Spleen (tissue), 11 donors: ENCODE data around the gene RMI1. TPM values are rescaled to one million over a fixed set of nuclear protein-coding genes. Genes with fewer than 3 reads are reported as not detected.

Experiments used
- DNase-seq: peaks from one replicate; pipeline ENCODE4 v3.0.0-alpha.2; 2020
- H3K27ac ChIP-seq, 8 donors: fragments of 200-600 bp; sonication (generic) in 7 of 8; 1 replicate in 4 of 8; 2 replicates in 4 of 8; pipeline versions ENCODE4 v1.5.0 to v1.8.0; 2016 to 2021; ENCODE audit warnings: inconsistent platforms in 4 of 8, mild to moderate bottlenecking in 4 of 8, moderate library complexity in 1 of 8
- H3K27me3 ChIP-seq, 7 donors: fragments of 200-600 bp; sonication (generic) in 6 of 7; replicated peaks in 1 of 7; 1 replicate in 4 of 7; 2 replicates in 3 of 7; pipeline versions ENCODE4 v1.5.0 to v1.8.0; 2016 to 2021; ENCODE audit warnings: inconsistent platforms in 3 of 7, mild to moderate bottlenecking in 1 of 7
- H3K36me3 ChIP-seq, 6 donors: fragments of 200-600 bp; sonication (generic) in 5 of 6; 1 replicate in 4 of 6; 2 replicates in 2 of 6; pipeline versions ENCODE4 v1.5.0 to v1.8.0; 2016 to 2021; ENCODE audit warnings: inconsistent platforms in 2 of 6
- H3K4me1 ChIP-seq, 6 donors: fragments of 200-600 bp; sonication (generic) in 5 of 6; 1 replicate in 3 of 6; 2 replicates in 3 of 6; pipeline versions ENCODE4 v1.5.0 to v1.8.0; 2016 to 2021; ENCODE audit warnings: inconsistent platforms in 3 of 6
- H3K4me3 ChIP-seq, 8 donors: fragments of 200-600 bp; sonication (generic) in 7 of 8; 1 replicate in 4 of 8; 2 replicates in 4 of 8; pipeline versions ENCODE4 v1.5.0 to v1.8.0; 2016 to 2021; ENCODE audit warnings: inconsistent platforms in 4 of 8, mild to moderate bottlenecking in 4 of 8, moderate library complexity in 2 of 8
- H3K9me3 ChIP-seq, 8 donors: fragments of 200-600 bp; sonication (generic) in 7 of 8; 1 replicate in 4 of 8; 2 replicates in 4 of 8; pipeline versions ENCODE4 v1.5.0 to v1.8.0; 2016 to 2021; ENCODE audit warnings: inconsistent platforms in 4 of 8
- POLR2A ChIP-seq, 3 donors: fragments of 450-650 bp; IDR thresholded peaks; one replicate each; pipeline ENCODE4 v1.5.1; 2017; ENCODE audit warnings: antibody characterized with exemption in 3 of 3, mild to moderate bottlenecking in 1 of 3
- POLR2AphosphoS5 ChIP-seq, 3 donors: sonication (generic); formaldehyde crosslinking; IDR thresholded peaks; one replicate each; pipeline ENCODE4 v1.5.1; 2017; ENCODE audit warnings: antibody characterized with exemption in 3 of 3
- whole genome bisulfite sequencing, 5 donors: extraction: QIAGEN DNeasy Blood & Tissue Kit in 3 of 5; methylation state at CpG; one replicate each; pipeline versions ENCODE4 v1.1.5 to v1.1.7; 2013 to 2018; 5-methylcytosine and 5-hydroxymethylcytosine counted together
- intact Hi-C: fragments of 100-400 bp; cut with DNase I; formaldehyde crosslinking; loops from one replicate; pipeline ENCODE4 v1.15.0; 2023; ENCODE audit warnings: low total_unique reads
- polyA plus RNA-seq, 3 donors: library from polyadenylated mRNA; stranded (reverse); fragments of 200-250 nt; gene quantifications; one replicate each; pipeline ENCODE4 v1.2.1, GENCODE V29; 2013
- total RNA-seq, 7 donors: library from RNA; depleted of rRNA in 3 of 7; stranded (reverse); fragments of >200 nt in 3 of 7; fragmentation: NEBNext Ultra II Directional in 4 of 7; extraction: Animal tissue kit (Norgen Biotek cat#: 25700) in 4 of 7; gene quantifications; one replicate each; pipeline versions ENCODE4 v1.1.0 to v1.2.1, GENCODE V29; 2016 to 2021
- TF ChIP-seq, protein P1 (sequence below), 11 experiments: fragments of 200-600 bp in 7 of 11; fragments of 450-650 bp in 4 of 11; sonication (generic) in 4 of 11; IDR thresholded peaks in 8 of 11; conservative IDR thresholded peaks in 3 of 11; 1 replicate in 7 of 11; 2 replicates in 4 of 11; pipeline versions ENCODE4 v1.4.0 to v1.8.0; 2016 to 2021; ENCODE audit warnings: antibody characterized with exemption in 11 of 11, inconsistent platforms in 4 of 11, mild to moderate bottlenecking in 1 of 11
- donor health status: healthy with polysubstance abuse.
- donor health status: DM: no; HTN: no; CAD: no; lungs with moderate emphysema.
- donor health status: DM: no; HTN: no; CAD: no.
- donor health status: Bipolar disorder and iron deficiency.
- donor health status: healthy.
- donor health status: DM: no; HTN: no; CAD: no.
- donor health status: DM: yes; HTN: yes; CAD: no.

The RMI1 gene
- total and polyA plus RNA-seq, 10 donors: 4.2 to 19.5 (median 12.9) TPM

DNA sequence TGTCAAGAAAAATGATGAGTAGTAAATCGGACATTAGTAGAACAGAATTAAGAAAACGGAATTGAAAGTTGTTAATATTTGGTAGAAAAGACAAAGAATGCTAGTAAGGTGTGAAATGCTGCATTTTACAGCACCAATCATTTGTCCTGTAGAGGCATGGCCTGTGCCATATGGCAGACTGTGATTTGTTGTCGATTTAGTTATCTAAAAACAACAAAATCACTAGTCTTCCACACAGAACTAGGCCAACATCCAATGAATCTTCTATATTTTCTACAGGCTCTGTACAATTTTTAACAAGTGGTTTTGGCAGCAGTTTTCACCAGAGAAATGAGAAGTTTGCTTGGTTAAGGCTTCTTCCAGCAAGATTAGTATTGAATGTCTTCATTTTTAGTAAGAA, 11.0 kb upstream of the RMI1 start:
- Histone ChIP-seq H3K36me3 (peaks cover 11 to 92% (median 88%) of the 10 kb centered on the region in 6 donors), H3K4me3 (no peak overlapping the region), H3K27ac (no peak overlapping the region), H3K27me3 (no peaks in the 10 kb centered on the region), H3K4me1 (peaks cover 2 to 51% (median 34%) of the 10 kb centered on the region in 6 donors), H3K9me3 (no peaks in the 10 kb centered on the region)
- 82 to 90% (median 86%) methylated on average over 3 of the region's 3 CpGs for WGBS, 5 donors
- TF ChIP-seq POLR2A (IDR thresholded peaks at IDR 0.05) (no peak), POLR2AphosphoS5 (IDR thresholded peaks at IDR 0.05) (no peak)
- TF ChIP-seq, protein P1, sequence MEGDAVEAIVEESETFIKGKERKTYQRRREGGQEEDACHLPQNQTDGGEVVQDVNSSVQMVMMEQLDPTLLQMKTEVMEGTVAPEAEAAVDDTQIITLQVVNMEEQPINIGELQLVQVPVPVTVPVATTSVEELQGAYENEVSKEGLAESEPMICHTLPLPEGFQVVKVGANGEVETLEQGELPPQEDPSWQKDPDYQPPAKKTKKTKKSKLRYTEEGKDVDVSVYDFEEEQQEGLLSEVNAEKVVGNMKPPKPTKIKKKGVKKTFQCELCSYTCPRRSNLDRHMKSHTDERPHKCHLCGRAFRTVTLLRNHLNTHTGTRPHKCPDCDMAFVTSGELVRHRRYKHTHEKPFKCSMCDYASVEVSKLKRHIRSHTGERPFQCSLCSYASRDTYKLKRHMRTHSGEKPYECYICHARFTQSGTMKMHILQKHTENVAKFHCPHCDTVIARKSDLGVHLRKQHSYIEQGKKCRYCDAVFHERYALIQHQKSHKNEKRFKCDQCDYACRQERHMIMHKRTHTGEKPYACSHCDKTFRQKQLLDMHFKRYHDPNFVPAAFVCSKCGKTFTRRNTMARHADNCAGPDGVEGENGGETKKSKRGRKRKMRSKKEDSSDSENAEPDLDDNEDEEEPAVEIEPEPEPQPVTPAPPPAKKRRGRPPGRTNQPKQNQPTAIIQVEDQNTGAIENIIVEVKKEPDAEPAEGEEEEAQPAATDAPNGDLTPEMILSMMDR (IDR thresholded peaks at IDR 0.05 in 8 of 11, conservative IDR thresholded peaks at IDR 0.05 in 3 of 11): no peak
- intact Hi-C loops: no loop called here
- DNase-seq: no peak

DNA sequence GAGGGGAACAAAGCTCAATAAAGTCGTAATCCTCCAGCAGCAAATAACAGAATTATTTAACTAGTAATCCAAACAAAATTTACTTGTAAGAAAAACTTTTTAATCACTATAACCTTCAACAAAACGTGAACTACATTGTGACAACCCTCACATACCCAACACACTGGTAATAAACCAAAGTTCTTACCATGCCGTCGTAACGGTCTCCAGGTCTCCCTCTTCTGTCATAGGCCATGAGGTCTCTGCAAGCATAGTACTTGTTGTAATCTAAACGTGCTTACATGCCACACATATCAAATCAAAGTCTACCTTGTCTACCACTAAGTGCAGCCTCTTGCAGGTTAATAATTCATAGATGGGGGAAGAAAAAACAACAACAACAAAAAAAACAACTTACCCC, 9.1 kb upstream of the RMI1 start:
- intact Hi-C loops: no loop called here
- peaks cover 9 to 70% (median 51%) of the 10 kb centered on the region in 6 donors for H3K4me1 ChIP-seq
- no peak overlapping the region for H3K27ac ChIP-seq
- H3K9me3 ChIP-seq: no peaks in the 10 kb centered on the region
- peak in 1 of 3 donors; percentile 41 for TF ChIP-seq POLR2AphosphoS5 (IDR thresholded peaks at IDR 0.05)
- TF ChIP-seq, protein P1 (IDR thresholded peaks at IDR 0.05 in 8 of 11, conservative IDR thresholded peaks at IDR 0.05 in 3 of 11): no peak
- no peak for TF ChIP-seq POLR2A (IDR thresholded peaks at IDR 0.05)
- WGBS, 5 donors: 83 to 94% (median 85%) methylated on average over 6 of the region's 6 CpGs
- H3K36me3 ChIP-seq: peaks cover 11 to 100% (median 98%) of the 10 kb centered on the region in 6 donors
- no peak for DNase-seq
- H3K27me3 ChIP-seq: no peaks in the 10 kb centered on the region
- H3K4me3 ChIP-seq: no peak overlapping the region

DNA sequence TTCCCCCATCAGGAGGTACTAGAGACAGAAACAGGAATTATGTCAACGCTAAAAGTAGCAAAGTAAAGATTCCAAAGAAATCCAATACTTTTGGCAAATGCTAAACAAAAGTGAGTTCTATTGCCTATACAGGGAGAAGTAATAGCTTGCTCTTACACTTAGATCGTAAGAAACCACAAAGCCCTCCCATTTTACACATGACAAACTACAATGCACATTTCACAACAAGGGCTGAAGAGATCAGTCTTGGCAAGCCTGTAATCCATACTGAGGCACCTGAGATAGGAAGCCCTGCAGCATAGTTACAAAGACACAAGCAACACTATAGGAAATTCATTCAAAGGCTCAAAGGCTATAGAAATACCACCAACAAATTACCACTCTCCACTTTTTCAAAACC, 8.3 kb upstream of the RMI1 start:
- DNase-seq: no peak
- H3K4me1 ChIP-seq: peaks cover 17 to 78% (median 59%) of the 10 kb centered on the region in 6 donors
- no peak overlapping the region for H3K4me3 ChIP-seq
- no peaks in the 10 kb centered on the region for H3K9me3 ChIP-seq
- peaks cover 11 to 100% (median 97%) of the 10 kb centered on the region in 6 donors for H3K36me3 ChIP-seq
- intact Hi-C loops: no loop called here
- no peak overlapping the region for H3K27ac ChIP-seq
- WGBS, 5 donors: 55 to 69% (median 60%) methylated on average over 2 of the region's 2 CpGs
- TF ChIP-seq POLR2AphosphoS5 (IDR thresholded peaks at IDR 0.05) (no peak), POLR2A (IDR thresholded peaks at IDR 0.05) (no peak)
- TF ChIP-seq, protein P1 (IDR thresholded peaks at IDR 0.05 in 8 of 11, conservative IDR thresholded peaks at IDR 0.05 in 3 of 11): no peak
- no peaks in the 10 kb centered on the region for H3K27me3 ChIP-seq

DNA sequence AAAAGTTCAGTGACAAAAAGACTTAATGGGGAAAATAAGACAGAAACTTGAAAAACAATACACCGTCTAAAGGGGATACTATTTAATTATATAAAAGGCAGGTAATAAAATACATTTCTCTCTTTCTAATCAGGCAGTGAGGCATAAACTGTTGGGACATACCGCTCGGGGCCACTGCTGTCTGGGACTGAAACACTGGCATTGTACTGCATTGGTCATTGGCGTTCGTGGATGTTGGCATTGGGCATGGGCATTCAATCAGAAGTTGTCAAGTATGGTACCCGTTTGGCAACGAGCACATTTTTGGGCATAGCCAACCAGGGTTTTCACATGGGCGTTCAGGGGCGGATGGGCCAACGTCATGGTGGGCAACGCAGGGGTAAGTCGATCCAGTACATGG, 5.3 kb upstream of the RMI1 start:
- Histone ChIP-seq H3K4me1 (peaks cover 27 to 81% (median 63%) of the 10 kb centered on the region in 6 donors), H3K36me3 (peaks cover 11 to 79% (median 70%) of the 10 kb centered on the region in 6 donors), H3K27me3 (no peaks in the 10 kb centered on the region), H3K4me3 (no peak overlapping the region), H3K9me3 (no peaks in the 10 kb centered on the region), H3K27ac (no peak overlapping the region)
- no peak for DNase-seq
- intact Hi-C loops: no loop called here
- WGBS, 5 donors: 90 to 94% (median 92%) methylated on average over 12 of the region's 12 CpGs
- TF ChIP-seq POLR2A (IDR thresholded peaks at IDR 0.05) (no peak), POLR2AphosphoS5 (IDR thresholded peaks at IDR 0.05) (peak in 1 of 3 donors; percentile 25)
